GM23338 (cell line): ENCODE results near the gene MPP2. TPM values are rescaled to one million over a fixed set of nuclear protein-coding genes. Genes with fewer than 3 reads are reported as not detected.

Experiments
- ATAC-seq: fragments of 200-7000 bp; cut with Tn5 transposase; 3 replicates; pipeline ENCODE4 v1.9.1; 2020
- DNase-seq: peaks from one replicate; pipeline ENCODE4 v3.0.0-alpha.2; 2015; ENCODE audit warnings: low spot score
- H2AFZ ChIP-seq: fragments of 200-600 bp; sonication (generic); 2 replicates; pipeline ENCODE4 v1.8.0; 2016; ENCODE audit warnings: antibody characterized with exemption, mild to moderate bottlenecking, moderate library complexity
- H3F3A ChIP-seq: fragments of 200-600 bp; sonication (generic); replicated peaks from 2 replicates; pipeline ENCODE4 v1.8.0; 2017; ENCODE audit warnings: antibody characterized with exemption, mixed run types, low read depth
- H3K27ac ChIP-seq: fragments of 200-600 bp; sonication (generic); 2 replicates; pipeline ENCODE4 v1.6.1; 2016; ENCODE audit warnings: low read depth
- H3K27me3 ChIP-seq: fragments of 200-600 bp; sonication (generic); 2 replicates; pipeline ENCODE4 v1.8.0; 2016; ENCODE audit warnings: mild to moderate bottlenecking, mixed run types, moderate library complexity; ENCODE audit not compliant: insufficient read depth
- H3K36me3 ChIP-seq: fragments of 200-600 bp; sonication (generic); 2 replicates; pipeline ENCODE4 v1.8.0; 2016; ENCODE audit warnings: mild to moderate bottlenecking; ENCODE audit not compliant: insufficient read depth
- H3K4me1 ChIP-seq: fragments of 200-600 bp; sonication (generic); 2 replicates; pipeline ENCODE4 v1.8.0; 2016; ENCODE audit warnings: mild to moderate bottlenecking, moderate library complexity; ENCODE audit not compliant: insufficient read depth
- H3K4me2 ChIP-seq: fragments of 200-600 bp; sonication (generic); 2 replicates; pipeline ENCODE4 v1.7.1; 2017; ENCODE audit warnings: mixed run types
- H3K4me3 ChIP-seq: fragments of 200-600 bp; sonication (generic); 2 replicates; pipeline ENCODE4 v1.6.1; 2016; ENCODE audit warnings: mixed run types
- H3K79me2 ChIP-seq: fragments of 200-600 bp; sonication (generic); replicated peaks from 2 replicates; pipeline ENCODE4 v1.8.0; 2017; ENCODE audit warnings: mild to moderate bottlenecking; ENCODE audit not compliant: insufficient read depth
- H3K9me2 ChIP-seq: fragments of 200-600 bp; sonication (generic); 2 replicates; pipeline ENCODE4 v1.8.0; 2017; ENCODE audit not compliant: insufficient read depth
- H4K20me1 ChIP-seq: fragments of 200-600 bp; sonication (generic); replicated peaks from 2 replicates; pipeline ENCODE4 v1.8.0; 2017; ENCODE audit warnings: mild to moderate bottlenecking; ENCODE audit not compliant: insufficient read depth
- H3K27ac Mint-ChIP-seq: 2 replicates; pipeline ENCODE4 v1.8.0; 2020; ENCODE audit warnings: inconsistent platforms, mild to moderate bottlenecking, moderate library complexity, mixed read lengths
- H3K27me3 Mint-ChIP-seq: 3 replicates; pipeline ENCODE4 v1.8.0; 2022; ENCODE audit warnings: low read depth, mild to moderate bottlenecking, moderate library complexity, mixed read lengths, inconsistent platforms; ENCODE audit not compliant: insufficient read depth, poor library complexity
- H3K36me3 Mint-ChIP-seq: 3 replicates; pipeline ENCODE4 v1.8.0; 2021; ENCODE audit warnings: low read depth, mild to moderate bottlenecking, inconsistent platforms, moderate library complexity, mixed read lengths
- H3K4me1 Mint-ChIP-seq: 3 replicates; pipeline ENCODE4 v1.8.0; 2020; ENCODE audit warnings: mild to moderate bottlenecking, inconsistent platforms, mixed read lengths
- H3K4me3 Mint-ChIP-seq: 3 replicates; pipeline ENCODE4 v1.8.0; 2021; ENCODE audit warnings: moderate library complexity, mild to moderate bottlenecking, inconsistent platforms, mixed read lengths
- H3K9me3 Mint-ChIP-seq: 3 replicates; pipeline ENCODE4 v1.8.0; 2020; ENCODE audit warnings: moderate library complexity, mild to moderate bottlenecking, inconsistent platforms, mixed read lengths
- CREB1 ChIP-seq: fragments of 250-450 bp; sonication (Bioruptor Pico); IDR thresholded peaks from 2 replicates; pipeline ENCODE4 v1.5.0; 2020; ENCODE audit warnings: low read depth, mild to moderate bottlenecking, moderate library complexity
- EZH2 ChIP-seq: fragments of 200-600 bp; sonication (generic); IDR thresholded peaks from one replicate; pipeline ENCODE4 v1.8.0; 2017; ENCODE audit warnings: antibody characterized with exemption, mild to moderate bottlenecking, low read depth; ENCODE audit not compliant: unreplicated experiment
- NANOG ChIP-seq: IDR thresholded peaks from 2 replicates; pipeline ENCODE4 v1.6.1; 2016; ENCODE audit warnings: antibody characterized with exemption, borderline replicate concordance
- POLR2AphosphoS5 ChIP-seq: IDR thresholded peaks from 2 replicates; pipeline ENCODE4 v1.6.1; 2016; ENCODE audit warnings: antibody characterized with exemption, low read depth
- STAT1 ChIP-seq: IDR thresholded peaks from one replicate; pipeline ENCODE4 v1.6.1; 2016; ENCODE audit warnings: antibody characterized with exemption; ENCODE audit not compliant: unreplicated experiment
- ZNF114 ChIP-seq: fragments of 250-450 bp; sonication (Bioruptor Pico); IDR thresholded peaks from 2 replicates; pipeline ENCODE4 v1.5.0; 2020; ENCODE audit warnings: mild to moderate bottlenecking, moderate library complexity
- polyA plus RNA-seq: library from polyadenylated mRNA; unstranded; fragments of >200 nt; fragmentation: Nextera tagmentation; extraction: Ambion mirVana; gene quantifications from 2 replicates; pipeline ENCODE4 v1.2.1, GENCODE V29; 2016
- total RNA-seq: library from RNA; depleted of rRNA; stranded (reverse); fragments of >200 nt; shearing (Covaris generic); gene quantifications from 2 replicates; pipeline ENCODE4 v1.2.3, GENCODE V29; 2014
- TF ChIP-seq, protein P1 (sequence below), 2 experiments: fragments of 200-600 bp in 1 of 2; sonication (generic) in 1 of 2; conservative IDR thresholded peaks; 2 replicates each; pipeline versions ENCODE4 v1.5.1 to v1.6.1; 2016 to 2017; ENCODE audit warnings: antibody characterized with exemption in 2 of 2, low read depth in 2 of 2, mild to moderate bottlenecking in 2 of 2, moderate library complexity in 1 of 2
- TF ChIP-seq, protein P2 (sequence below): fragments of 250-450 bp; sonication (Bioruptor Pico); IDR thresholded peaks from 2 replicates; pipeline ENCODE4 v1.5.0; 2020; ENCODE audit warnings: mild to moderate bottlenecking, moderate library complexity
- TF ChIP-seq, protein P3 (sequence below): IDR thresholded peaks from 2 replicates; pipeline ENCODE4 v1.6.1; 2016; ENCODE audit warnings: antibody characterized with exemption
- TF ChIP-seq, protein P4 (sequence below): IDR thresholded peaks from one replicate; pipeline ENCODE4 v1.6.1; 2018; ENCODE audit warnings: antibody characterized with exemption; ENCODE audit not compliant: unreplicated experiment

MPP2 gene
- total and polyA plus RNA-seq, 2 experiments from 2014 or later, result 7.8 to 20.7 TPM

DNA sequence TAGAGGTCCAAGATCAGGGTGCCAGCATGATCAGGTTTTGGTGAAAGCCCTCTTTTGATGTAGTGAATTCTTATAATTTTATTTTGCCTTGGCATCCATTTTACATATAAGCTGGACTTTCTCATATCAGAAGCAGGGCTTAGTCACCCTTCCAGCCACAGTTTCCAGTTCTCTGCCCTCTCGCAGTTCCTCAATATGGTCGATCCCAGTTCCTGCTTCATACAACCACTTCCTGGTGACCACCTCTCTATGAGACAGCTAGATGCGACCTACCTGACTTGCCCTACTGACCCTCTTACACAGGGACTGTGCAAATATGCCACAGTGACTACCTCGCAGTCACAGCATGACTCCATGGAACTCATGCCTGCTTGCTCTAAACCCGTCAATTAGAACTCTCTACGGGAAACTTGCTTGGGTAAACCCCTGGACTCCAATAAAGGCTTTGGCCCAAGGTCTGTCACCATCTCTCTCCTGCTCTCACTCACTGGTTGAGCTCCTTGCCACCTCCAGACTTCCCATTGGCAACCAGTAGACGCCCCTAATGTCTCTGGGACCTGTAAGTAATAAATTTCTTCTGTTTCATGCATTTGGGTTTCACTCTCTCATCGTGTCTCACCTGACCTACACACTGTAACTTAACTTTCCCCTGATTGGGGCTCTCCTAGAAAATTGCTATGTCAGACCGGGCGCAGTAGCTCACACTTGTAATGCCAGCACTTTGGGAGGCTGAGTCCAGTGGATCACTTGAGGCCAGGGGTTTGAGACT is 38.9 kb downstream of the MPP2 start (continued):
- TF ChIP-seq, protein P1, sequence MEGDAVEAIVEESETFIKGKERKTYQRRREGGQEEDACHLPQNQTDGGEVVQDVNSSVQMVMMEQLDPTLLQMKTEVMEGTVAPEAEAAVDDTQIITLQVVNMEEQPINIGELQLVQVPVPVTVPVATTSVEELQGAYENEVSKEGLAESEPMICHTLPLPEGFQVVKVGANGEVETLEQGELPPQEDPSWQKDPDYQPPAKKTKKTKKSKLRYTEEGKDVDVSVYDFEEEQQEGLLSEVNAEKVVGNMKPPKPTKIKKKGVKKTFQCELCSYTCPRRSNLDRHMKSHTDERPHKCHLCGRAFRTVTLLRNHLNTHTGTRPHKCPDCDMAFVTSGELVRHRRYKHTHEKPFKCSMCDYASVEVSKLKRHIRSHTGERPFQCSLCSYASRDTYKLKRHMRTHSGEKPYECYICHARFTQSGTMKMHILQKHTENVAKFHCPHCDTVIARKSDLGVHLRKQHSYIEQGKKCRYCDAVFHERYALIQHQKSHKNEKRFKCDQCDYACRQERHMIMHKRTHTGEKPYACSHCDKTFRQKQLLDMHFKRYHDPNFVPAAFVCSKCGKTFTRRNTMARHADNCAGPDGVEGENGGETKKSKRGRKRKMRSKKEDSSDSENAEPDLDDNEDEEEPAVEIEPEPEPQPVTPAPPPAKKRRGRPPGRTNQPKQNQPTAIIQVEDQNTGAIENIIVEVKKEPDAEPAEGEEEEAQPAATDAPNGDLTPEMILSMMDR (conservative IDR thresholded peaks at IDR 0.05; ENCODE audit: low read depth in 2 of 2), result no peak
- no peak for TF ChIP-seq CREB1 (CRISPR knock-in tag)

DNA sequence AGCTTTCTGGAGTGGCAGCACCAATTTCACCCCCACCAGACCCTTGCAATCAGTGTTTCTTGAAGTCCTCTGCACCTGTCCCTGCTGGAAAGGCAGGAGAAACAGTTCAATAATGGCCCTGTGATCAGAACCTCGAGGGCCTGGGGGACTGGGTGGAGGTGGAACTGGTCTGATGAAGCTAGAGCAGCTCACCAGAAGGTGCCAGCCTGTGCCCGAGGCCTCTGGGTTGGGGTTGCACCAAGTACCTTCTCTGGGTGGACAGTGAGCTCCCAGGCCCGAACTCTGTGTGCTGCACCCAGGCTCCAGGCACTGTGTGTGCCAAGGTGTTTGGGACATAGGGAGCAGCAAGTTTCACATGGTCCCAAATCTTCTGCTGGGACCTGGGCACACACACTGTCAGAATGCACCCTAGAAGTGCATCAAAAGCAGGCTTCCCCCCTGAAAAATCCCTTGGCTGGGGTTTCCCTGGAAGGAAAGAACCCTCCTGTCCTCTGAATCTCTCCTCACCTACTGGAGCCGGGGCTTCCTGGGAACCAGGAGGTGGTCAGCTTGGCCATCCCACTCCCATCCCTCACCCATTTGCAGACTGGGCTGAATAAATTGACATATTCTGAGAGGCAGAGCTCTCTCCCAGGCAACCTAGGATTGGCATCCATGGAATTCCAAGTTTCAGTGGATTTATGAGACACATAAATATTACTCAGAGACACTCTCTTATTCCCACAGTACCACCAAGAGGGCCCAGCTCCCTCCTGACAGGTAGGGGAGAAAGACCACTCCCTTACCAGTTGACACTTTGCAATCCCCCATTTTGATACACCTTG is 43.0 kb downstream of the MPP2 start:
- no peaks in the 10 kb centered on the region for H3K4me1 Mint-ChIP-seq
- H3K4me3 Mint-ChIP-seq, result no peak overlapping the region
- Histone ChIP-seq H3K4me1 (no peaks in the 10 kb centered on the region), H3K4me2 (no peak overlapping the region), H3K36me3 (no peaks in the 10 kb centered on the region), H3K4me3 (no peak overlapping the region), H3K79me2 (no peaks in the 10 kb centered on the region), H3K27me3 (no peaks in the 10 kb centered on the region), H4K20me1 (no peaks in the 10 kb centered on the region), H3K9me2 (no peaks in the 10 kb centered on the region), H2AFZ (no peak overlapping the region), H3F3A (no peaks in the 10 kb centered on the region), H3K27ac (no peak overlapping the region)
- no peak overlapping the region for H3K27ac Mint-ChIP-seq
- peaks cover 2% of the 10 kb centered on the region for H3K27me3 Mint-ChIP-seq
- no peak for ATAC-seq
- H3K36me3 Mint-ChIP-seq, result no peaks in the 10 kb centered on the region
- H3K9me3 Mint-ChIP-seq, result no peaks in the 10 kb centered on the region; the same call in 2 of the 3 replicates
- DNase-seq, result no peak
- TF ChIP-seq POLR2AphosphoS5 (no peak), NANOG (no peak), EZH2 (no peak), ZNF114 (CRISPR knock-in tag) (no peak), CREB1 (CRISPR knock-in tag) (no peak), STAT1 (no peak)
- TF ChIP-seq, protein P2, sequence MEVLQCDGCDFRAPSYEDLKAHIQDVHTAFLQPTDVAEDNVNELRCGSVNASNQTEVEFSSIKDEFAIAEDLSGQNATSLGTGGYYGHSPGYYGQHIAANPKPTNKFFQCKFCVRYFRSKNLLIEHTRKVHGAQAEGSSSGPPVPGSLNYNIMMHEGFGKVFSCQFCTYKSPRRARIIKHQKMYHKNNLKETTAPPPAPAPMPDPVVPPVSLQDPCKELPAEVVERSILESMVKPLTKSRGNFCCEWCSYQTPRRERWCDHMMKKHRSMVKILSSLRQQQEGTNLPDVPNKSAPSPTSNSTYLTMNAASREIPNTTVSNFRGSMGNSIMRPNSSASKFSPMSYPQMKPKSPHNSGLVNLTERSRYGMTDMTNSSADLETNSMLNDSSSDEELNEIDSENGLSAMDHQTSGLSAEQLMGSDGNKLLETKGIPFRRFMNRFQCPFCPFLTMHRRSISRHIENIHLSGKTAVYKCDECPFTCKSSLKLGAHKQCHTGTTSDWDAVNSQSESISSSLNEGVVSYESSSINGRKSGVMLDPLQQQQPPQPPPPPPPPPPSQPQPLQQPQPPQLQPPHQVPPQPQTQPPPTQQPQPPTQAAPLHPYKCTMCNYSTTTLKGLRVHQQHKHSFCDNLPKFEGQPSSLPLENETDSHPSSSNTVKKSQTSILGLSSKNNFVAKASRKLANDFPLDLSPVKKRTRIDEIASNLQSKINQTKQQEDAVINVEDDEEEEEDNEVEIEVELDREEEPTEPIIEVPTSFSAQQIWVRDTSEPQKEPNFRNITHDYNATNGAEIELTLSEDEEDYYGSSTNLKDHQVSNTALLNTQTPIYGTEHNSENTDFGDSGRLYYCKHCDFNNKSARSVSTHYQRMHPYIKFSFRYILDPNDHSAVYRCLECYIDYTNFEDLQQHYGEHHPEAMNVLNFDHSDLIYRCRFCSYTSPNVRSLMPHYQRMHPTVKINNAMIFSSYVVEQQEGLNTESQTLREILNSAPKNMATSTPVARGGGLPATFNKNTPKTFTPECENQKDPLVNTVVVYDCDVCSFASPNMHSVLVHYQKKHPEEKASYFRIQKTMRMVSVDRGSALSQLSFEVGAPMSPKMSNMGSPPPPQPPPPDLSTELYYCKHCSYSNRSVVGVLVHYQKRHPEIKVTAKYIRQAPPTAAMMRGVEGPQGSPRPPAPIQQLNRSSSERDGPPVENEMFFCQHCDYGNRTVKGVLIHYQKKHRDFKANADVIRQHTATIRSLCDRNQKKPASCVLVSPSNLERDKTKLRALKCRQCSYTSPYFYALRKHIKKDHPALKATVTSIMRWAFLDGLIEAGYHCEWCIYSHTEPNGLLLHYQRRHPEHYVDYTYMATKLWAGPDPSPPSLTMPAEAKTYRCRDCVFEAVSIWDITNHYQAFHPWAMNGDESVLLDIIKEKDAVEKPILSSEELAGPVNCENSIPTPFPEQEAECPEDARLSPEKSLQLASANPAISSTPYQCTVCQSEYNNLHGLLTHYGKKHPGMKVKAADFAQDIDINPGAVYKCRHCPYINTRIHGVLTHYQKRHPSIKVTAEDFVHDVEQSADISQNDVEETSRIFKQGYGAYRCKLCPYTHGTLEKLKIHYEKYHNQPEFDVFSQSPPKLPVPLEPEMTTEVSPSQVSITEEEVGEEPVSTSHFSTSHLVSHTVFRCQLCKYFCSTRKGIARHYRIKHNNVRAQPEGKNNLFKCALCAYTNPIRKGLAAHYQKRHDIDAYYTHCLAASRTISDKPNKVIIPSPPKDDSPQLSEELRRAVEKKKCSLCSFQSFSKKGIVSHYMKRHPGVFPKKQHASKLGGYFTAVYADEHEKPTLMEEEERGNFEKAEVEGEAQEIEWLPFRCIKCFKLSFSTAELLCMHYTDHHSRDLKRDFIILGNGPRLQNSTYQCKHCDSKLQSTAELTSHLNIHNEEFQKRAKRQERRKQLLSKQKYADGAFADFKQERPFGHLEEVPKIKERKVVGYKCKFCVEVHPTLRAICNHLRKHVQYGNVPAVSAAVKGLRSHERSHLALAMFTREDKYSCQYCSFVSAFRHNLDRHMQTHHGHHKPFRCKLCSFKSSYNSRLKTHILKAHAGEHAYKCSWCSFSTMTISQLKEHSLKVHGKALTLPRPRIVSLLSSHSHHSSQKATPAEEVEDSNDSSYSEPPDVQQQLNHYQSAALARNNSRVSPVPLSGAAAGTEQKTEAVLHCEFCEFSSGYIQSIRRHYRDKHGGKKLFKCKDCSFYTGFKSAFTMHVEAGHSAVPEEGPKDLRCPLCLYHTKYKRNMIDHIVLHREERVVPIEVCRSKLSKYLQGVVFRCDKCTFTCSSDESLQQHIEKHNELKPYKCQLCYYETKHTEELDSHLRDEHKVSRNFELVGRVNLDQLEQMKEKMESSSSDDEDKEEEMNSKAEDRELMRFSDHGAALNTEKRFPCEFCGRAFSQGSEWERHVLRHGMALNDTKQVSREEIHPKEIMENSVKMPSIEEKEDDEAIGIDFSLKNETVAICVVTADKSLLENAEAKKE (CRISPR knock-in tag), result no peak
- TF ChIP-seq, protein P3, sequence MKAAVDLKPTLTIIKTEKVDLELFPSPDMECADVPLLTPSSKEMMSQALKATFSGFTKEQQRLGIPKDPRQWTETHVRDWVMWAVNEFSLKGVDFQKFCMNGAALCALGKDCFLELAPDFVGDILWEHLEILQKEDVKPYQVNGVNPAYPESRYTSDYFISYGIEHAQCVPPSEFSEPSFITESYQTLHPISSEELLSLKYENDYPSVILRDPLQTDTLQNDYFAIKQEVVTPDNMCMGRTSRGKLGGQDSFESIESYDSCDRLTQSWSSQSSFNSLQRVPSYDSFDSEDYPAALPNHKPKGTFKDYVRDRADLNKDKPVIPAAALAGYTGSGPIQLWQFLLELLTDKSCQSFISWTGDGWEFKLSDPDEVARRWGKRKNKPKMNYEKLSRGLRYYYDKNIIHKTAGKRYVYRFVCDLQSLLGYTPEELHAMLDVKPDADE, result no peak
- TF ChIP-seq, protein P4, sequence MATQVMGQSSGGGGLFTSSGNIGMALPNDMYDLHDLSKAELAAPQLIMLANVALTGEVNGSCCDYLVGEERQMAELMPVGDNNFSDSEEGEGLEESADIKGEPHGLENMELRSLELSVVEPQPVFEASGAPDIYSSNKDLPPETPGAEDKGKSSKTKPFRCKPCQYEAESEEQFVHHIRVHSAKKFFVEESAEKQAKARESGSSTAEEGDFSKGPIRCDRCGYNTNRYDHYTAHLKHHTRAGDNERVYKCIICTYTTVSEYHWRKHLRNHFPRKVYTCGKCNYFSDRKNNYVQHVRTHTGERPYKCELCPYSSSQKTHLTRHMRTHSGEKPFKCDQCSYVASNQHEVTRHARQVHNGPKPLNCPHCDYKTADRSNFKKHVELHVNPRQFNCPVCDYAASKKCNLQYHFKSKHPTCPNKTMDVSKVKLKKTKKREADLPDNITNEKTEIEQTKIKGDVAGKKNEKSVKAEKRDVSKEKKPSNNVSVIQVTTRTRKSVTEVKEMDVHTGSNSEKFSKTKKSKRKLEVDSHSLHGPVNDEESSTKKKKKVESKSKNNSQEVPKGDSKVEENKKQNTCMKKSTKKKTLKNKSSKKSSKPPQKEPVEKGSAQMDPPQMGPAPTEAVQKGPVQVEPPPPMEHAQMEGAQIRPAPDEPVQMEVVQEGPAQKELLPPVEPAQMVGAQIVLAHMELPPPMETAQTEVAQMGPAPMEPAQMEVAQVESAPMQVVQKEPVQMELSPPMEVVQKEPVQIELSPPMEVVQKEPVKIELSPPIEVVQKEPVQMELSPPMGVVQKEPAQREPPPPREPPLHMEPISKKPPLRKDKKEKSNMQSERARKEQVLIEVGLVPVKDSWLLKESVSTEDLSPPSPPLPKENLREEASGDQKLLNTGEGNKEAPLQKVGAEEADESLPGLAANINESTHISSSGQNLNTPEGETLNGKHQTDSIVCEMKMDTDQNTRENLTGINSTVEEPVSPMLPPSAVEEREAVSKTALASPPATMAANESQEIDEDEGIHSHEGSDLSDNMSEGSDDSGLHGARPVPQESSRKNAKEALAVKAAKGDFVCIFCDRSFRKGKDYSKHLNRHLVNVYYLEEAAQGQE, result no peak
